ENCODE results near the gene ASB12. TPM values are rescaled to one million over a fixed set of nuclear protein-coding genes. Genes with fewer than 3 reads are reported as not detected.

The ASB12 gene
- polyA plus RNA-seq, 4 donors = 0.44 to 0.57 (median 0.51) TPM

DNA sequence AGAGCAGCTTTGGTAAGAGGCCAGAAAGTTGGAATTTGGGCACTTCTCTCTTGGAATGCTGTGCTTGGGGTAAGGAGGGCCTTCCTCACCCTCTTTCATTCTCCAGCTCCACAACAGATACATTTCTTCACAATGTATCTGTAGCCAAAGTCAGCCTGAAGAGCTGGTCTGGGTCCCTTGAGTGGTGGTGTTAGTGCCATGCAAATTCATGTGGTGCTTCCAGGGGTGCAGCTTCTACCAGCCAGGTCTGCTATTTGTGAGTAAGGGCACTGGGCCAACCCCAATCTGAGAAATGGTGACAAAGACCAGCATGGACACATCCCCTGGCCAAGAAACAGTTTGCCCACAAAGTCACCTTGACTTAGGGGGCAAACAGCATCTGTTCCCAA is 42.7 kb downstream of the ASB12 start:
- no peak for DNase-seq (ENCODE audit: low read depth in 4 of 4, low spot score in 3 of 4)

DNA sequence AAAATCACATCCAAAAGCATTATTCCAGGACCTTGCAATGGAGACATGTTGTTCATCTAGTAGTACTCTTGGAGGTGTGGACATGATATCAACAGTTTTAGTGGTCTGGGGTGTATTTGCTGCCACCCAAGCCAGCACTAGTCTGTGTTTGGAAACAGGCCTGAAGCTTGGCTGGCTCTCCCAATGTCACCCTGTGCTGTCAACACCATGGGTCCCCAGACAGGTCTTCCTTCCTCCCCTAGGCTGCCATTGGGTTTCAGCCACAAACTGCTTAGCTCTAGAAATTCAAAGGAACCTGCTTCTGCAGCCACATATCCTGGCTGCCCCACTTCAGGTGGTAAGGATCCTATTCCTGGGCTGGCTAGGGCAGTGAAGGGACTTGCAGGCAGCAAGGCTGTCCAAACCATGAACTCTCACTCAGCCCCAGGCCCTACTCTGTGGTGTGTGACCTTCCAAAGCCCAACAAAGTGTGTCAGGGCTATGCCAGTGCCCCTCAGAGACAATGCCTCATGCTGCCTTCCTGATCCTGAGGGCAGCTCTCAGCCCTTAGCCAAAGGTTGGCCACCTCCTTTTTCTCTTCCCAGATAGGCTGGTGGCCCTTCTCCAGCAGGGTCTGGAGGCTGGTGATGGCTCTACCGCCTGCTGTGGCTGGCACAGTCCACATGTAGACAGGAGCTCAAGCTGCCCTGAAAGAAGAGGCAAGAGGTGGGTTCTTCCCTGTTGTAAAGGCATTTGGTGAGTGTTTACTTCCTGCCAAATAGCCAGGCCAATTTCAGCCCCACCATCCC is 43.2 kb downstream of the ASB12 start:
- no peak for DNase-seq (ENCODE audit: low read depth in 4 of 4, low spot score in 3 of 4)

DNA sequence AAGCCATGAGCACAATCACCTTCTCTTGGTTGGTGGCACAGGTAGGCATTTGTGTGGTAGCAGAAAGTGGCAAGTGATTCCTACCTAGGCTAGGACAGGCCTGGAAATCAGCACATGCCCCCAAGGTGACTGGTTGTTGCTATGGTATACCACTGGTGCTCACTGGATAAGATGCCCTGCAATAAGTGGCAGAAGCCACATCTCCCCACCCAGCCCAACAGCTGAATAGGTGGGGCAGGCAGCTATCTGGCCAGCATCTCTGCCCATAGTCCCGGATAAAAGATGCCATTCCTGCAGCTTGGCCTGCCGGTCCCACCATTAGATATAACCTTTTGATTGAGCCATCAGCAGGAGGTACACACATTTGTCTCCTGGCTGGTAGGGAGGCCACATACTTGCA is 46.0 kb downstream of the ASB12 start:
- no peak for DNase-seq (ENCODE audit: low read depth in 4 of 4, low spot score in 3 of 4)

DNA sequence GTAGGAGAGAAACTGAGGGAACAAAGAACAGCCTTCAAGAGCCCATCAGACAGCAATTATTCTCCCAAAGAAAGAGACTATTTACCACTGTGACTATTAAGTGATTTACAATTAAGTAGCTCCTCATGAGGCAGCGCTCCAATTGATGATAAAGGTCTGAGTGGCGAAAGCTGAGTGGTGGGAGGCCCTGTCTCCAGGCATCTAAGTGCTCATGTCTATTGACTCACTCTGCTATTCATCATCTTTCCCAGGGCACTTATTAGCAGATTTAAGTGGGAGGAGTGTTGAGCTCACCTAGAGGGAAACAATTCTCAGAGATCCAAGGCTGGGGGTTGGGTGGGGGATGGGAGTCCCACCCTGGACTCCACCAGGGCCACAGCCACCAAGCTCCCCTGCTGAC is 48.2 kb downstream of the ASB12 start:
- DNase-seq (ENCODE audit: low read depth in 4 of 4, low spot score in 3 of 4) = no peak

DNA sequence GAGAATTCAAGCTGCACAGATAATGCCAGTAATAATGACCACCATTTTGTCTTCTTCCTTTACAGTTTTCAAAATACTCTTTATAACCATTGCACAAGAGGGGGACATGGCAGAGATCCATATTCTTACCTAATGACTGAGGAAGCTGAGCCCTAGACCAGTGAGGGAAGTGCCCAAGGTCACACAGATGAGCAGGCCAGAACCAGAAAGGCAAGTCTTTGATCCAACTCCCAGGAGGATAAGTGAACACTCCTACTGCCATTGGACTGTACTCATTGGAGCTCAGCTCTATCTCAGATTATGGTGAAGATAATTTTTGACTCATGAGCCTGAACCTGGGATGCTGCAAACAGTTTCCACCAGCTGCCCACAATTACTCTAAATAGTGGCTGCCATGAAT is 53.5 kb downstream of the ASB12 start:
- DNase-seq (ENCODE audit: low read depth in 4 of 4, low spot score in 3 of 4) = no peak

Other genes starting within 250 kb of the ASB12 start
- 1 to 10 TPM; 7.2 to 8.3 (median 8.0) TPM for gene AMER1, start 24.9 kb downstream of the ASB12 start, polyA plus RNA-seq (ENCODE audit: insufficient read length in 4 of 4)
- 1 to 10 TPM; 1.5 to 2.3 (median 1.9) TPM for gene MTMR8, start 164.8 kb upstream of the ASB12 start, polyA plus RNA-seq (ENCODE audit: insufficient read length in 4 of 4)